ENCODE results near the gene IFITM2. TPM values are rescaled to one million over a fixed set of nuclear protein-coding genes. Genes with fewer than 3 reads are reported as not detected.
A peak's percentile ranks its signal among the peaks of the same experiment; 100 is the strongest.
"Not testable (repeated sequence)": the region's sequence is repeated elsewhere in the genome, so short reads cannot be mapped to it uniquely, and the experiment has no call there.

IFITM2 gene
- total and polyA plus RNA-seq, 8 donors: 8.8 to 394 (median 37.8) TPM

DNA sequence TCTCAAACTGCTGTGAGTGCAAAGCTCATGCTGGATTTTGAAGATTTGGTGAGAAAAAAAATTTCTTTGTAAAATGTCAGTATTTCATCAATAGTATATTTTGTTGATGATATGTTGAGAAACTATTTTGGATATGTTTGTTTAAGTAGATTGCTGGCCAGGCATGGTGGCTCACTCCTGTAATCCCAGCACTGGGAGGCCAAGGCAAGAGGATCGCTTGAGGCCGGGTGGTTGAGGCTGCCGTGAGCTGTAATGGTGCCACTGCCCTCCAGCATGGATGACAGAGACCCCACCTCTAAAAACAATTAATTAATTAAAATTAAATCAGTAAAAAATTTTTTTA lies 19.9 kb downstream of the IFITM2 start:
- 95 to 99% (median 96%) methylated on average over 3 of the region's 3 CpGs for WGBS, 5 donors
- no peaks in the 10 kb centered on the region for H3K36me3 ChIP-seq
- TF ChIP-seq POLR2AphosphoS5 (IDR thresholded peaks at IDR 0.05) (no peak), POLR2A (IDR thresholded peaks at IDR 0.05) (no peak), EP300 (IDR thresholded peaks at IDR 0.05) (no peak)
- TF ChIP-seq, protein P1, sequence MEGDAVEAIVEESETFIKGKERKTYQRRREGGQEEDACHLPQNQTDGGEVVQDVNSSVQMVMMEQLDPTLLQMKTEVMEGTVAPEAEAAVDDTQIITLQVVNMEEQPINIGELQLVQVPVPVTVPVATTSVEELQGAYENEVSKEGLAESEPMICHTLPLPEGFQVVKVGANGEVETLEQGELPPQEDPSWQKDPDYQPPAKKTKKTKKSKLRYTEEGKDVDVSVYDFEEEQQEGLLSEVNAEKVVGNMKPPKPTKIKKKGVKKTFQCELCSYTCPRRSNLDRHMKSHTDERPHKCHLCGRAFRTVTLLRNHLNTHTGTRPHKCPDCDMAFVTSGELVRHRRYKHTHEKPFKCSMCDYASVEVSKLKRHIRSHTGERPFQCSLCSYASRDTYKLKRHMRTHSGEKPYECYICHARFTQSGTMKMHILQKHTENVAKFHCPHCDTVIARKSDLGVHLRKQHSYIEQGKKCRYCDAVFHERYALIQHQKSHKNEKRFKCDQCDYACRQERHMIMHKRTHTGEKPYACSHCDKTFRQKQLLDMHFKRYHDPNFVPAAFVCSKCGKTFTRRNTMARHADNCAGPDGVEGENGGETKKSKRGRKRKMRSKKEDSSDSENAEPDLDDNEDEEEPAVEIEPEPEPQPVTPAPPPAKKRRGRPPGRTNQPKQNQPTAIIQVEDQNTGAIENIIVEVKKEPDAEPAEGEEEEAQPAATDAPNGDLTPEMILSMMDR (IDR thresholded peaks at IDR 0.05): no peak
- peak overlapping the region in 2 of 4 donors; percentile 5 to 11 for H3K4me3 ChIP-seq
- no peaks in the 10 kb centered on the region for H3K9me3 ChIP-seq
- peak overlapping the region; percentile 80 to 91 (median 90) for H3K27ac ChIP-seq
- DNase-seq: no peak
- H3K27me3 ChIP-seq: no peaks in the 10 kb centered on the region
- H3K4me1 ChIP-seq: peaks cover 26 to 58% (median 37%) of the 10 kb centered on the region in 4 donors
- intact Hi-C loops (cut with DNase I; ENCODE audit: low total_unique reads): no loop called here

GRCh38 chr11:328012-328411 lies 20.4 kb downstream of the IFITM2 start:
- Histone ChIP-seq H3K4me3 (no peak overlapping the region), H3K4me1 (peaks cover 26 to 53% (median 36%) of the 10 kb centered on the region in 4 donors), H3K9me3 (no peaks in the 10 kb centered on the region), H3K36me3 (no peaks in the 10 kb centered on the region), H3K27ac (peak overlapping the region in 4 of 5 donors; percentile 47 to 91 (median 88)), H3K27me3 (no peaks in the 10 kb centered on the region)
- TF ChIP-seq EP300 (IDR thresholded peaks at IDR 0.05) (no peak), POLR2A (IDR thresholded peaks at IDR 0.05) (no peak)
- WGBS, 5 donors: 95 to 98% (median 96%) methylated on average over 13 of the region's 13 CpGs
- no peak for DNase-seq
- intact Hi-C loops (cut with DNase I; ENCODE audit: low total_unique reads): no loop called here

- peaks cover 26 to 52% (median 36%) of the 10 kb centered on the region in 4 donors for H3K4me1 ChIP-seq
- WGBS, 5 donors: 90 to 96% (median 91%) methylated on average over 15 of the region's 15 CpGs
- DNase-seq; intact Hi-C loops (cut with DNase I; ENCODE audit: low total_unique reads); H3K36me3 ChIP-seq; H3K9me3 ChIP-seq; H3K4me3 ChIP-seq; H3K27me3 ChIP-seq; H3K27ac ChIP-seq: not testable (repeated sequence)
These were observed 21.0 kb downstream of the IFITM2 start for GRCh38 chr11:328516-329100.

DNA sequence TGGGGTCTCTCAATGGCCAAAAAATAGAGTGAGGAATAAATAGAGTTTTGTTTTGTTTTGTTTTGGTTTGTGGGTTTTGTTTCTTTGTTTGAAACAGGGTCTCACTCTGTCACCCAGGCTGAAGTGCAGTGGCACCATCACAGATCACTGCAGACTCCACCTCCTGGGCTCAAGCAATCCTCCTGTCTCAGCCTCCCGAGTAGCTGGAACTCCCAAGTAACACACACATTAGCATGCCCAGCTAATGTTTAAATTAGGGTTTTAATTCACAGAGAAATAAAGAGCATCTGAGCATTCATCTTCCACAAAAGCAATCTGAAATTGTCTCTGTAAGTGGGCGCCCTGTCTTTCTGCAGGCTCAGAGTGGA lies 22.3 kb downstream of the IFITM2 start:
- no peak for TF ChIP-seq POLR2AphosphoS5 (IDR thresholded peaks at IDR 0.05)
- TF ChIP-seq, protein P1 (IDR thresholded peaks at IDR 0.05): no peak
- no peak for TF ChIP-seq POLR2A (IDR thresholded peaks at IDR 0.05)
- no peak for TF ChIP-seq EP300 (IDR thresholded peaks at IDR 0.05)
- H3K27ac ChIP-seq: peak overlapping the region in 1 of 5 donors; percentile 1
- H3K9me3 ChIP-seq: no peaks in the 10 kb centered on the region
- 82 to 98% (median 93%) methylated on average over 2 of the region's 2 CpGs for WGBS, 5 donors
- DNase-seq: no peak
- H3K27me3 ChIP-seq: no peaks in the 10 kb centered on the region
- H3K4me3 ChIP-seq: no peak overlapping the region
- H3K4me1 ChIP-seq: peaks cover 26 to 47% (median 29%) of the 10 kb centered on the region in 4 donors
- intact Hi-C loops (cut with DNase I; ENCODE audit: low total_unique reads): no loop called here
- no peaks in the 10 kb centered on the region for H3K36me3 ChIP-seq

- peaks cover 26 to 46% (median 28%) of the 10 kb centered on the region in 4 donors for H3K4me1 ChIP-seq
- TF ChIP-seq, protein P1 (IDR thresholded peaks at IDR 0.05): no peak
- TF ChIP-seq POLR2AphosphoS5 (IDR thresholded peaks at IDR 0.05) (no peak), POLR2A (IDR thresholded peaks at IDR 0.05) (no peak)
- 72 to 85% (median 80%) methylated on average over 8 to 14 of the region's 14 CpGs for WGBS, 5 donors
- intact Hi-C loops (cut with DNase I; ENCODE audit: low total_unique reads): no loop called here
- no peaks in the 10 kb centered on the region for H3K9me3 ChIP-seq
- no peaks in the 10 kb centered on the region for H3K36me3 ChIP-seq
- no peak for DNase-seq
- H3K27ac ChIP-seq: no peak overlapping the region
- no peaks in the 10 kb centered on the region for H3K27me3 ChIP-seq
- H3K4me3 ChIP-seq: no peak overlapping the region
These were observed 22.7 kb downstream of the IFITM2 start for GRCh38 chr11:330307-330693.

Measured in stomach (tissue), 9 donors.